ENCODE measurements around the gene PCDH9.
"Not testable (repeated sequence)": the region's sequence is repeated elsewhere in the genome, so short reads cannot be mapped to it uniquely, and the experiment has no call there.

Gene PCDH9

GRCh38 chr13:66627512-66627911 is 602.6 kb downstream of the PCDH9 start:
- Histone ChIP-seq H3K27me3 (ENCODE audit: insufficient read depth, low read length, poor library complexity, severe bottlenecking) (no peaks in the 10 kb centered on the region), H3K79me2 (ENCODE audit: insufficient read depth, low read length) (no peaks in the 10 kb centered on the region), H3K4me3 (ENCODE audit: low read length, poor library complexity, severe bottlenecking) (no peak overlapping the region), H3K9me3 (ENCODE audit: insufficient read depth, low read depth, low read length) (no peaks in the 10 kb centered on the region), H3K9ac (ENCODE audit: low read depth, low read length, poor library complexity, severe bottlenecking) (no peak overlapping the region), H2AFZ (ENCODE audit: low read length) (no peak overlapping the region), H3K4me1 (ENCODE audit: insufficient read depth, low read length, poor library complexity, severe bottlenecking) (no peaks in the 10 kb centered on the region), H4K20me1 (ENCODE audit: insufficient read depth, low read length, poor library complexity, severe bottlenecking) (no peaks in the 10 kb centered on the region), H3K4me2 (ENCODE audit: low read depth, low read length, poor library complexity, severe bottlenecking) (no peak overlapping the region), H3K9me2 (replicated peaks; ENCODE audit: low read depth, low read length) (no peaks in the 10 kb centered on the region), H3F3A (ENCODE audit: low read depth) (no peaks in the 10 kb centered on the region), H3K36me3 (ENCODE audit: insufficient read depth, low read length) (no peaks in the 10 kb centered on the region)
- TF ChIP-seq CTCF (conservative IDR thresholded peaks at IDR 0.05; ENCODE audit: low read length) (no peak), EZH2phosphoT487 (IDR thresholded peaks at IDR 0.05; ENCODE audit: borderline replicate concordance) (no peak)

GRCh38 chr13:66624302-66624701 is 605.8 kb downstream of the PCDH9 start:
- Histone ChIP-seq H3K4me2 (ENCODE audit: low read depth, low read length, poor library complexity, severe bottlenecking) (no peak overlapping the region), H3K27me3 (ENCODE audit: insufficient read depth, low read length, poor library complexity, severe bottlenecking) (no peaks in the 10 kb centered on the region)
- TF ChIP-seq EZH2phosphoT487 (IDR thresholded peaks at IDR 0.05; ENCODE audit: borderline replicate concordance) (no peak), CTCF (conservative IDR thresholded peaks at IDR 0.05; ENCODE audit: low read length) (no peak)

GRCh38 chr13:66623129-66623820 is 606.9 kb downstream of the PCDH9 start:
- H3K4me3 ChIP-seq (ENCODE audit: low read length, poor library complexity, severe bottlenecking), result no peak overlapping the region
- H4K20me1 ChIP-seq (ENCODE audit: insufficient read depth, low read length, poor library complexity, severe bottlenecking), result no peaks in the 10 kb centered on the region
- H2AFZ ChIP-seq (ENCODE audit: low read length), result no peak overlapping the region
- H3K9ac ChIP-seq (ENCODE audit: low read depth, low read length, poor library complexity, severe bottlenecking), result no peak overlapping the region
- no peaks in the 10 kb centered on the region for H3K36me3 ChIP-seq (ENCODE audit: insufficient read depth, low read length)
- H3K79me2 ChIP-seq (ENCODE audit: insufficient read depth, low read length), result no peaks in the 10 kb centered on the region
- H3K27me3 ChIP-seq (ENCODE audit: insufficient read depth, low read length, poor library complexity, severe bottlenecking), result no peaks in the 10 kb centered on the region
- no peak overlapping the region for H3K4me2 ChIP-seq (ENCODE audit: low read depth, low read length, poor library complexity, severe bottlenecking)
- H3K4me1 ChIP-seq (ENCODE audit: insufficient read depth, low read length, poor library complexity, severe bottlenecking), result no peaks in the 10 kb centered on the region
- TF ChIP-seq EZH2phosphoT487 (IDR thresholded peaks at IDR 0.05; ENCODE audit: borderline replicate concordance) (no peak), CTCF (conservative IDR thresholded peaks at IDR 0.05; ENCODE audit: low read length) (no peak)
- H3F3A ChIP-seq (ENCODE audit: low read depth), result no peaks in the 10 kb centered on the region
- no peaks in the 10 kb centered on the region for H3K9me2 ChIP-seq (replicated peaks; ENCODE audit: low read depth, low read length)
- H3K9me3 ChIP-seq (ENCODE audit: insufficient read depth, low read depth, low read length), result no peaks in the 10 kb centered on the region

More at GRCh38 chr13:66624302-66624701, 605.8 kb downstream of the PCDH9 start:
- H3K9me3 ChIP-seq (ENCODE audit: insufficient read depth, low read depth, low read length), result no peaks in the 10 kb centered on the region
- no peak overlapping the region for H2AFZ ChIP-seq (ENCODE audit: low read length)
- no peak overlapping the region for H3K4me3 ChIP-seq (ENCODE audit: low read length, poor library complexity, severe bottlenecking)
- no peak overlapping the region for H3K9ac ChIP-seq (ENCODE audit: low read depth, low read length, poor library complexity, severe bottlenecking)
- no peaks in the 10 kb centered on the region for H4K20me1 ChIP-seq (ENCODE audit: insufficient read depth, low read length, poor library complexity, severe bottlenecking)
- H3K79me2 ChIP-seq (ENCODE audit: insufficient read depth, low read length), result no peaks in the 10 kb centered on the region
- no peaks in the 10 kb centered on the region for H3F3A ChIP-seq (ENCODE audit: low read depth)
- no peaks in the 10 kb centered on the region for H3K9me2 ChIP-seq (replicated peaks; ENCODE audit: low read depth, low read length)
- H3K36me3 ChIP-seq (ENCODE audit: insufficient read depth, low read length), result no peaks in the 10 kb centered on the region
- H3K4me1 ChIP-seq (ENCODE audit: insufficient read depth, low read length, poor library complexity, severe bottlenecking), result no peaks in the 10 kb centered on the region

GRCh38 chr13:66621906-66622447 is 608.2 kb downstream of the PCDH9 start:
- not testable (repeated sequence) for H3K27me3 ChIP-seq (ENCODE audit: insufficient read depth, low read length, poor library complexity, severe bottlenecking); H4K20me1 ChIP-seq (ENCODE audit: insufficient read depth, low read length, poor library complexity, severe bottlenecking); H3K36me3 ChIP-seq (ENCODE audit: insufficient read depth, low read length); H3K79me2 ChIP-seq (ENCODE audit: insufficient read depth, low read length); H3F3A ChIP-seq (ENCODE audit: low read depth); H3K4me2 ChIP-seq (ENCODE audit: low read depth, low read length, poor library complexity, severe bottlenecking); H3K9me3 ChIP-seq (ENCODE audit: insufficient read depth, low read depth, low read length); H3K4me3 ChIP-seq (ENCODE audit: low read length, poor library complexity, severe bottlenecking); H2AFZ ChIP-seq (ENCODE audit: low read length); H3K9ac ChIP-seq (ENCODE audit: low read depth, low read length, poor library complexity, severe bottlenecking); H3K4me1 ChIP-seq (ENCODE audit: insufficient read depth, low read length, poor library complexity, severe bottlenecking); H3K9me2 ChIP-seq (replicated peaks; ENCODE audit: low read depth, low read length)

Measured in Loucy (cell line).